Thyroid gland (tissue), 4 donors: ENCODE measurements around the gene CSF3R.

Experiments used
- POLR2A ChIP-seq, 2 donors: fragments of 450-650 bp; IDR thresholded peaks; one replicate each; pipeline ENCODE4 v1.6.1; 2017; ENCODE audit warnings: antibody characterized with exemption in 2 of 2, mild to moderate bottlenecking in 2 of 2, moderate library complexity in 1 of 2
- TF ChIP-seq, protein P1 (sequence below), 6 experiments: fragments of 200-600 bp in 3 of 6; fragments of 450-650 bp in 3 of 6; sonication (generic) in 3 of 6; IDR thresholded peaks; one replicate each; pipeline ENCODE4 v1.5.1; 2016 to 2019; ENCODE audit warnings: antibody characterized with exemption in 6 of 6, mild to moderate bottlenecking in 2 of 6, inconsistent platforms in 1 of 6, moderate library complexity in 1 of 6

DNA sequence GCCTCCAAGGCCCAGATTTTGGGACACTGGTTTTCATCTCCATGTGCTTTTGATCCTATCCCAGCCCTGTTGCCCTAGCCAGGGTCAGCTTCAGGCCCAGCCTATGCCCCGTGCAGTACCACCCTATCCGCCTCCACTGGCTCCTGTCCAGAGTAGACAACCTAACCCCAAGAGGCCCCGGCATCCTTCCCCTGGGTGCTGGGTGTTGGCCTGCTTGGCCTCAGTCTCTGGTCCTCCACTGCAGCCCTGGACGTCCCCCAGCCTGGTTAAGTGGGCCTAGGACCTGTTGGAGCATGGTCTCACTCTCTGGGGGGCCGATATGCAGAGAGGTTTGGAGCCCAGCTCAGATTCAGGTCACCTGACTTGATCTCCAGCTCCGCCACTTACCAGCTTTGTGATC lies 1.6 kb downstream of the CSF3R start:
- TF ChIP-seq, protein P1, sequence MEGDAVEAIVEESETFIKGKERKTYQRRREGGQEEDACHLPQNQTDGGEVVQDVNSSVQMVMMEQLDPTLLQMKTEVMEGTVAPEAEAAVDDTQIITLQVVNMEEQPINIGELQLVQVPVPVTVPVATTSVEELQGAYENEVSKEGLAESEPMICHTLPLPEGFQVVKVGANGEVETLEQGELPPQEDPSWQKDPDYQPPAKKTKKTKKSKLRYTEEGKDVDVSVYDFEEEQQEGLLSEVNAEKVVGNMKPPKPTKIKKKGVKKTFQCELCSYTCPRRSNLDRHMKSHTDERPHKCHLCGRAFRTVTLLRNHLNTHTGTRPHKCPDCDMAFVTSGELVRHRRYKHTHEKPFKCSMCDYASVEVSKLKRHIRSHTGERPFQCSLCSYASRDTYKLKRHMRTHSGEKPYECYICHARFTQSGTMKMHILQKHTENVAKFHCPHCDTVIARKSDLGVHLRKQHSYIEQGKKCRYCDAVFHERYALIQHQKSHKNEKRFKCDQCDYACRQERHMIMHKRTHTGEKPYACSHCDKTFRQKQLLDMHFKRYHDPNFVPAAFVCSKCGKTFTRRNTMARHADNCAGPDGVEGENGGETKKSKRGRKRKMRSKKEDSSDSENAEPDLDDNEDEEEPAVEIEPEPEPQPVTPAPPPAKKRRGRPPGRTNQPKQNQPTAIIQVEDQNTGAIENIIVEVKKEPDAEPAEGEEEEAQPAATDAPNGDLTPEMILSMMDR (IDR thresholded peaks at IDR 0.05) = no peak
- TF ChIP-seq POLR2A (IDR thresholded peaks at IDR 0.05) = no peak
